ENCODE measurements around the gene TSPAN18. TPM values are rescaled to one million over a fixed set of nuclear protein-coding genes. Genes with fewer than 3 reads are reported as not detected.

The TSPAN18 gene
- total RNA-seq, 1 donor from 2014 or later = 52.8 TPM

DNA sequence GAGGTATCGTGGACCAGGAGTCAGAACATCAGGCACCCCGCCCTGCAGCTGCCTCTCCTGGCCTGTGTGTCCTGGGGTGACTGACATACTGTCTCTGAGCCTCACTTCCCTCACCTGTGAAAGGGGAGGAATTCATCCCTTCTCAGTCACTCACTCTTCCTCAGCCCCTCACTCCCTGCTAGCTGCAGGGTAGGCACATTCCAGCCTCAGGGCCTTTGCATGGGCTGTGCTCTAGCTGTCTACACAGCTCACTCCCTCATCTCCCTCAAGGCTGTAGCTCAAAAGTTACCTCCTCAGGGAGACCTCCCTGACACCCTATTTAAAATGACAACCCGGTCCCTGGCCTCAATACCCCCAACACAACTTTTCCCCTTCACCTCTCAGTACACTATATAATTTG lies 221.4 kb downstream of the TSPAN18 start:
- Mint-ChIP-seq H3K27ac (no peak overlapping the region), H3K36me3 (no peaks in the 10 kb centered on the region), H3K27me3 (no peaks in the 10 kb centered on the region), H3K9me3 (no peaks in the 10 kb centered on the region), H3K4me1 (ENCODE audit: unreplicated experiment) (peaks cover 42% of the 10 kb centered on the region), H3K4me3 (peak overlapping the region; percentile 69)
- TF ChIP-seq, protein P1, sequence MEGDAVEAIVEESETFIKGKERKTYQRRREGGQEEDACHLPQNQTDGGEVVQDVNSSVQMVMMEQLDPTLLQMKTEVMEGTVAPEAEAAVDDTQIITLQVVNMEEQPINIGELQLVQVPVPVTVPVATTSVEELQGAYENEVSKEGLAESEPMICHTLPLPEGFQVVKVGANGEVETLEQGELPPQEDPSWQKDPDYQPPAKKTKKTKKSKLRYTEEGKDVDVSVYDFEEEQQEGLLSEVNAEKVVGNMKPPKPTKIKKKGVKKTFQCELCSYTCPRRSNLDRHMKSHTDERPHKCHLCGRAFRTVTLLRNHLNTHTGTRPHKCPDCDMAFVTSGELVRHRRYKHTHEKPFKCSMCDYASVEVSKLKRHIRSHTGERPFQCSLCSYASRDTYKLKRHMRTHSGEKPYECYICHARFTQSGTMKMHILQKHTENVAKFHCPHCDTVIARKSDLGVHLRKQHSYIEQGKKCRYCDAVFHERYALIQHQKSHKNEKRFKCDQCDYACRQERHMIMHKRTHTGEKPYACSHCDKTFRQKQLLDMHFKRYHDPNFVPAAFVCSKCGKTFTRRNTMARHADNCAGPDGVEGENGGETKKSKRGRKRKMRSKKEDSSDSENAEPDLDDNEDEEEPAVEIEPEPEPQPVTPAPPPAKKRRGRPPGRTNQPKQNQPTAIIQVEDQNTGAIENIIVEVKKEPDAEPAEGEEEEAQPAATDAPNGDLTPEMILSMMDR (conservative IDR thresholded peaks at IDR 0.05) = no peak
- no peak for DNase-seq (ENCODE audit: extremely low spot score, unreplicated experiment)

DNA sequence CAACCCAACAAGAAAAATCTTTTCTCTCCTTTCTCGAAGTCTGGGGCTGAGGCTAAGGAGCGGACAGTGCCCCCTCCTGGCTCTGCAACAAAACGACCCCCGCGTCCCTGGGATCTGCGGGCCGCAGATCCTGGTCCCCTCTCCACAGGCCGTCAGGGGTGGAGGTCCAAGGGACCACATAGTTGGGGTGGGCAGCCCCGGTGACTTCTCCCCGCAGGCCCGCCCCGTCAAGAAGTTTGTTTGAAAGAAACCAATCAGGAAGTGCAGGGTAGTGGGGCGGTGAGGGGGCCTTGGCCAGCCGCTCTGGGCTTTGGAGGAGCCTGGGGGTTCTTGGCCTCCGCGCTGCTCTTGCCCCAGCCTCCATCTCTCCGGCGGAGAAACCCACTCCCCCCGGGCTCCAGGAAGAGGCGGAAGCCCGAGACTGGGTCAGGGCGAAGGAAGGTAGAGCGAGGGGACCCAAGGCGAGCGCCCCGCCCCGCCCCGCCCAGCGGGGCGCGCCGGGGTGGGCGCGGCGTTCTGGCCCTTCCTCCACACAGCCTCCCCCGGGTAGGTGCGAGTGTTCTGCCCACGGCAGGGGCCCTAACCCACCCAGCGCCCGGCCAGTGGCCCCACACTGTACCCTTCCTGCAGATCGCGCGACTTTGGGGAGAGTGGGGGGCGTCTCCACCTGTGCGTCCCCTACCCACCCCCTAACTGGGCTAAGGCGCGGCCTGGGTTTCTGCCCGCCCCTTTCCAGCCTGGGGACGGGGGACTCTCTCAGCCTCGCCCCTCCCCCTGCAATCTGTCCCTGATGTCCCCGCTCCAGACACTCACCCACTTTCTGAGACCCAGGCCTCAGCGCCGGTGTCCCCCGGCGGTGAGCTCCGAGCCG lies 222.6 kb downstream of the TSPAN18 start:
- peak overlapping the region; percentile 90 for H3K4me3 Mint-ChIP-seq
- DNase-seq (ENCODE audit: extremely low spot score, unreplicated experiment) = no peak
- peak overlapping the region; percentile 50 for H3K27ac Mint-ChIP-seq
- H3K9me3 Mint-ChIP-seq = no peaks in the 10 kb centered on the region
- H3K27me3 Mint-ChIP-seq = peaks cover 3% of the 10 kb centered on the region
- TF ChIP-seq, protein P1 (conservative IDR thresholded peaks at IDR 0.05) = peak; percentile 83
- no peaks in the 10 kb centered on the region for H3K36me3 Mint-ChIP-seq
- peaks cover 38% of the 10 kb centered on the region for H3K4me1 Mint-ChIP-seq (ENCODE audit: unreplicated experiment)

DNA sequence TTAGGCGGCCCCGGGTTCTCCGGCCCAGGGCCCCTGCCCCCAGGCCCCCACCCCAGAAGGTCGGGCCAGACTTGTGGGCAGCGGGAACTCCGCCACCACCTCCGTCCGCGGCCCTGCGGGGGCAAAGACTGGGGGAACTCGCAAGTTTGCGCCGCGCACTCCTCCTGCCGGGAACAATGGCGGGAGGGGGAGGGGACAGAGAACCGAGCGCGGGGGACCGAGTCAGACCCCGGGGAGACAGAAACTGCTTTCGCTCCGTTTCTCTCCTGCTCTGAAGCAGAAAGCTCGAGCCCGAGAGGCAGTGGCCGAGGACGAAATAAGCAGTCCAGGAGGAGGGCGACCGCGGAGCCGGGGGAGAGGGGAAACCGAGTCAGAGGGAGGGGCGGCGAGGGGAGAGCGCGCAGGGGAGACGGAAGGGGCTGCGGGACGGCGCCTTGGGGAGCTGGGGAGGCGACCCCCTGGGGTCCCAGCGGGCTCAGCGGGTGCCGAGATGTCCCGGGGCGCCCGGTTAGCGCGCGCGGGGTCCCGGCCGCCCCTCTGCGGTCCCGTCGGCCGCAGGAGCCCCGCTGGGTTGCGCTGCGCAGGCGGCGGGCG lies 223.4 kb downstream of the TSPAN18 start:
- H3K27me3 Mint-ChIP-seq = peaks cover 6% of the 10 kb centered on the region
- TF ChIP-seq, protein P1 (conservative IDR thresholded peaks at IDR 0.05) = no peak
- no peak overlapping the region for H3K27ac Mint-ChIP-seq
- peaks cover 38% of the 10 kb centered on the region for H3K4me1 Mint-ChIP-seq (ENCODE audit: unreplicated experiment)
- peak overlapping the region; percentile 90 for H3K4me3 Mint-ChIP-seq
- no peaks in the 10 kb centered on the region for H3K9me3 Mint-ChIP-seq
- no peaks in the 10 kb centered on the region for H3K36me3 Mint-ChIP-seq
- no peak for DNase-seq (ENCODE audit: extremely low spot score, unreplicated experiment)

DNA sequence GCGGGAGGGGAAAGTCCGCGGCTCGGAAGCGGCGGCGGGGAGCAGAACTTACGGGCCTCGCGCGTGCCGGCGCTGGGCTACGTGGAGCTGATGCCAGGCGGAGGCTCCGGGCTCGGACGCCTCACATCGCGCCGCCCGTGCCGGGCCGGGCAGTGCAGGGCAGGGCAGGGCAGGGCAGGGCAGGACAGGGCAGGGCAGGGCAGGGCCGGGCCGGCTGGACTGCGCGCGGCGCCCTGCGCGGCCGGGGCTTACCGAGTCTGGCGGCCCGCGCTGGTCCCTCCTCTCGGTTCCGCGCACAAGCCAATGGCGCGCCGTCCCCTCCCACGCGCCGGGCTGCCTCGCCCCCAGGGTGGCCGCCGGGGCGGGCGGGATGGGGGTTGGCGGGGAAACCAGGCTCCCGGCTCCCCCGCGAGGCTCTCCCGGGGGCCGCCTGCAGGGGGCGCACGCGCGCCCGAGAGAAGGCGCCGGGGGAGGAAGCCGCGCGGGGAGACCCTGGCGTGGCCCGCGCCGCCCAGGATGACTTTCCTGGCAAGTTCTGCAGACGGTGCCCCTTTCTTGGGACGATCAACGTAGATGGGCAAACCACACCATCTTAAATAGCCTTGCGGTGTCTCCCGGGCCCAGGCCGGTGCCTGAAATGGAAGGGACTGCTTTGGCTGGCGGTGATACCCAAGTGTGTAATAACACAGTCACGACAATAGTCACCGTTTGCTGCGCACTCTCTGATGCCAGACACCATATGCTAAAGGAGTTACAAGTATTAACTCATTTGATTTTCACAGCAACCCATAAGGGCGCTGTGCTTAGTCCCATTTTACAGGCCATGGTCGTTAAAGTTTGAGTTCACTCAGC lies 224.1 kb downstream of the TSPAN18 start, which contains the start of gene TP53I11:
TSS of gene TP53I11 (minus strand) at position 259 of the 852 bp plus-strand sequence. CDS start 12,548 bp downstream, outside the sequence.
- DNase-seq (ENCODE audit: extremely low spot score, unreplicated experiment) = peak; percentile 85
- Mint-ChIP-seq H3K27ac (peak within 1 kb of the TSS; percentile 47), H3K4me3 (peak within 1 kb of the TSS; percentile 90), H3K4me1 (ENCODE audit: unreplicated experiment) (peaks cover 43% of the 10 kb centered on the region), H3K36me3 (no peaks in the 10 kb centered on the region), H3K9me3 (no peaks in the 10 kb centered on the region), H3K27me3 (peaks cover 12% of the 10 kb centered on the region)
- TF ChIP-seq, protein P1 (conservative IDR thresholded peaks at IDR 0.05) = peak; percentile 99

DNA sequence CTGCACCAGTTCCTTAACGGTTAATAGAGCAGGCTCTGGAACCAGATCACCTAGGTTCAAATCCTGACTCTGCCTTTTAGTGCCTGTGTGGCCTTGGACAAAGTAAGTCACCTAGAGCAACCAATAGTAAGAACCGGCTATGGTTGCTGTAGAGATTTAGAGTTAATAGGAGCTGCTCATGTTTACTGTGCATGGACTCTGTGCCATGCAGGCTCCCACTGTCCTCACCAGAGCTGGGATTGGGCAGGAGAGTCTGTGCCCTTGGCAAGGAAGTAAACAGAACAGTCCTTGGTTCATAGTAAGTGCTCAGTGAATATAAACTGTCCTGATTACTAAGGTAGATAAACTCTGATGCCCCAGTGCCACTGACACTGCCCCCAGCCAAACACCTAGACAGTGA lies 225.3 kb downstream of the TSPAN18 start:
- peak overlapping the region; percentile 39 for H3K27ac Mint-ChIP-seq
- peaks cover 21% of the 10 kb centered on the region for H3K27me3 Mint-ChIP-seq
- TF ChIP-seq, protein P1 (conservative IDR thresholded peaks at IDR 0.05) = no peak
- H3K36me3 Mint-ChIP-seq = no peaks in the 10 kb centered on the region
- H3K9me3 Mint-ChIP-seq = no peaks in the 10 kb centered on the region
- H3K4me1 Mint-ChIP-seq (ENCODE audit: unreplicated experiment) = peaks cover 33% of the 10 kb centered on the region
- H3K4me3 Mint-ChIP-seq = peak overlapping the region; percentile 82
- no peak for DNase-seq (ENCODE audit: extremely low spot score, unreplicated experiment)

All from type B pancreatic cell (in vitro differentiated cells).